Activated effector memory CD4-positive, alpha-beta T cell treated with anti-CD3 and anti-CD28 coated beads, Interleukin-2, amount 50 U/mL, for 16 hours (primary cell): Measurements from ENCODE around the gene HERPUD2.
"Not testable (repeated sequence)": the region's sequence is repeated elsewhere in the genome, so short reads cannot be mapped to it uniquely, and the experiment has no call there.

Experiments used
- DNase-seq: peaks from one replicate; pipeline ENCODE4 v3.0.0-alpha.2; 2020

Gene HERPUD2

DNA sequence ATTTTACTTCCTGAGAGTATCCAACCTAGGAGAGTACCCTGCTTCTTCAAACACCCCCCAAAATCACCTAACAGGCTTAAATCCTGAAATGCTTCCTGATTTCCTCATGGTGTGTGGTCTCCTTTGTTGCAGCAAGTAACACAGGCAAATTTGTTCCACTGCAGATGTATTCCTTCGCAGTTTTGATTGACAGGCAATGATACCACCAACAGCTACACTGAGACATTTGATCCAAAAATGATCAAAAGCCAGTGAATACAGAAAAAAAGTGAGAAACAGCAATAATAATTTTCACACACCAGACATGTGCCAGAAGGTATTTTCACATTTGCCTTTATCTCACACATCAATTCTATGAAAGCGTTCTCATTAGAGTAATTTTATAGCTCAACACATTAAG, 95.9 kb downstream of the HERPUD2 start:
- DNase-seq = no peak

DNA sequence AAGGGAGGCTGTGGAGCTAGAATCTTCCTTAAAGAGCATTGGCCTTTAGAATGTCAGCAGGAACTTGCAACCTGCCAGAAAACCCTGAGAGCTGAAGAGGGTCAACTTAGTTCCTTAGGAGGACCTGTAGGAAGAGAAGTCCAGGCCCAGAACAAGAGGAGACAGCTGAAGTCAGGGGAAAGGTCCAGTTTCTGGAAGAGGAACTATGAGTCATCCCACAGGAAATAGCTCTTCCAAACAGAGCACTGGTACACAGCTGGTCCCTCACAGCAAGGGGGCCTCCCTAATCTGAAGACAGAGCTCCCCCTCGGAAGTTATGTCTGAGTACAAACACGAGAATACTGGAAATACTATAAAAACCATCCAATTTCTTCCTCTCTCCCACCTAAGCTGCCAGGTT, 98.9 kb downstream of the HERPUD2 start:
- DNase-seq = no peak

DNA sequence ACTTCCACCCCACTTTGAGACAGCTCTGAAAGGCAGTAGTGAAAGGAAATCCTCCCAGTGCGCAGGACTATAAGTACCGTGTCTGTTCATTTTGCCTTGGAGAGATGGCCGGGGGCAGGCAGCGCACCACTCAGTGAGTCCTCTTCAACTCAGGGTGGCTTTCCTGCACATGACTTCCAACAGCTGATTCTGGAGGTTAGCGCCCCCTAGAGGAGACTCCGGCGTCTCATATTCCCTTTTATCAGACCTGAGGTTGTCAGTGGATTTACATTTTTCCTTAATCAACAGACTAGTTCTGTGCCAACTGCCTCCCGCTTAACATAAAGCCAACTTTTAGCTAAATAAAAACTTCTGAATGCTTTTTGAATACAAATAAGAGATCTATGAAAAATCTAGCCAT, 101.0 kb downstream of the HERPUD2 start:
- no peak for DNase-seq

DNA sequence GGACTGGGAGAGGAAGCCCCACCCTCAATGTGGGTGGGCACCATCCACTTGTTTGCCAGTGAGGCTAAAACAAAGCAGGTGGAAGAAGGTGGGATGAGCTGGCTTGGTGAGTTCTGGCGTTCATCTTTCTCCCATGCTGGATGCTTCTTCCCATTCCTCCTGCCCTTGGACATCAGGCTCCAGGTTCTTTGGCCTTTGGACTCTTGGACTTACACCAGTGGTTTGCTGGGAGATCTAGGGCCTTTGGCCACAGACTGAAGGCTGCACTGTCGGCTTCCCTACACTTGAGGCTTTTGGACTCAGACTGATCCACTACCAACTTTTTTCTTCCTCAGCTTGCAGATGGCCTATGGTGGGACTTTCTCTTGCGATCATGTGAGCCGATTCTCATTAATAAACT, 106.3 kb downstream of the HERPUD2 start:
- DNase-seq = no peak

DNA sequence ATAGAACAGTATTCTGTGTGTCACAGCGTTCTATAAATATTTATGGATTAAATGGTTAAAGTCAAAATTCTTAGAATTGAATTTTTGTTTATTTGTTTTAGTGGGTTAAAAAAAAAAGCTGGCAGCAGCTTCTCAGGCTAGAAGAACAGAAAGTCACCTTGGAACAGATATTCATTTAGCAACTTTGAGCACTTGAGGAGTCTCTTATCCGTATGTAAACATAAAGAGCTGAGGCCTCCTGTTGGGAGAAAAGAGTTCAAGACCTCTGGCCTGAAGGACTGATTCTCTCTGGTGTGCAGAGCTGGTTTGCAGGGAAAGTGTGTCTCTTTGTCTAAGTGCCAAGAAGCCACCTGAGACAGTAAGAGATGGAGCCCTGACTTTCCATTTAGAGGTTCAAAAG, 109.9 kb downstream of the HERPUD2 start:
- DNase-seq = no peak

DNA sequence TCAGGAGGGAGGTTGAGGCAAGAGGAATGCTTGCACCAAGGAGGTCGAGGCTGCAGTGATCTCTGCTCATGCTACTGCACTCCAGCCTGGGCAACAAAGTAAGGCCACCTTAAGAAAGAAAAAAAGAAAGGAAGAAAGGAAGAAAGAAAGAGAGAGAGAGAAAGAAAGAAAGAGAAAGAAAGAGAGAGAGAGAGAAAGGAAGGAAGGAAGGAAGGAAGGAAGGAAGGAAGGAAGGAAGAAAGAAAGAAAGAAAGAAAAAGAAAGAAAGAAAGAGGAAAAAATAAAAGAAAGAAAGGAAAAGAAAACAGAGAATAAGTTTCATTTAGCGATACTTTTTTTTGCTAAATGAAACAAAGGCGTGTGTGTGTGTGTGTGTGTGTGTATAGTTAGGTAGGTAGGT, 110.4 kb downstream of the HERPUD2 start:
- not testable (repeated sequence) for DNase-seq
